COLO668 (cell line): ENCODE data around the gene LRP4.

Experiments
- DNase-seq: peaks from one replicate; lab custom pipeline; 2025; ENCODE audit not compliant: unreplicated experiment; lab: John Stamatoyannopoulos, UW

The LRP4 gene

GRCh38 chr11:46855863-46856262, 62.5 kb downstream of the LRP4 start:
- no peak for DNase-seq

GRCh38 chr11:46855167-46855566, 63.2 kb downstream of the LRP4 start:
- no peak for DNase-seq

- no peak for DNase-seq
These were observed 67.4 kb downstream of the LRP4 start for GRCh38 chr11:46850829-46851380.

GRCh38 chr11:46849631-46850030, 68.7 kb downstream of the LRP4 start:
- DNase-seq, result no peak

- no peak for DNase-seq
These were observed 71.9 kb downstream of the LRP4 start for GRCh38 chr11:46846510-46846830.

- peak; percentile 96 for DNase-seq
These were observed 72.4 kb downstream of the LRP4 start, which contains the start of gene CKAP5 for GRCh38 chr11:46845740-46846509. CKAP5 (minus strand) TSS chr11:46846280; CDS start chr11:46821231, 25,049 bp downstream.

- DNase-seq, result no peak
These were observed 73.0 kb downstream of the LRP4 start for GRCh38 chr11:46845440-46845739.

- DNase-seq, result no peak
These were observed 78.2 kb downstream of the LRP4 start for GRCh38 chr11:46840116-46840515.

GRCh38 chr11:46838501-46838900, 79.8 kb downstream of the LRP4 start:
- DNase-seq, result no peak

- DNase-seq, result no peak
These were observed 80.5 kb downstream of the LRP4 start for GRCh38 chr11:46837860-46838259.

- no peak for DNase-seq
These were observed 81.5 kb downstream of the LRP4 start for GRCh38 chr11:46836870-46837269.

- no peak for DNase-seq
These were observed 81.9 kb downstream of the LRP4 start for GRCh38 chr11:46836431-46836830.

- no peak for DNase-seq
These were observed 82.5 kb downstream of the LRP4 start for GRCh38 chr11:46835897-46836296.

GRCh38 chr11:46834821-46835220, 83.5 kb downstream of the LRP4 start:
- DNase-seq, result no peak

GRCh38 chr11:46832511-46833214, 85.7 kb downstream of the LRP4 start:
- DNase-seq, result no peak

GRCh38 chr11:46827995-46828394, 90.4 kb downstream of the LRP4 start:
- no peak for DNase-seq

GRCh38 chr11:46826310-46827044, 91.9 kb downstream of the LRP4 start:
- DNase-seq, result peak; percentile 79

- DNase-seq, result no peak
These were observed 109.4 kb downstream of the LRP4 start for GRCh38 chr11:46808799-46809431.
